T-cell (primary cell): ENCODE data around the gene NF2. TPM values are rescaled to one million over a fixed set of nuclear protein-coding genes. Genes with fewer than 3 reads are reported as not detected.

Experiments
- ATAC-seq, 4 experiments: fragments of 200-7000 bp in 3 of 4; fragments of 150-1000 bp in 1 of 4; cut with Tn5 transposase; replicated peaks in 1 of 4; 1 replicate in 3 of 4; 2 replicates in 1 of 4; pipeline ENCODE4 v1.10.0; 2021; ENCODE audit warnings: moderate library complexity in 3 of 4, mild to moderate bottlenecking in 2 of 4, moderate number of reproducible peaks in 1 of 4
- CTCF ChIA-PET, 2 donors: fragments of 300-600 bp; sonication (Branson Sonifier 250); formaldehyde crosslinking; loops; one replicate each; lab custom pipeline; 2022; ENCODE audit warnings: antibody characterized with exemption in 2 of 2; lab: Charles Lee
- POLR2A ChIA-PET, 2 donors: fragments of 300-600 bp; sonication (Branson Sonifier 250); formaldehyde crosslinking; loops; one replicate each; lab custom pipeline; 2022; ENCODE audit warnings: antibody characterized with exemption in 2 of 2; lab: Charles Lee
- DNase-seq, 35 experiments: peaks; one replicate each; pipeline versions ENCODE4 v3.0.0 to v3.0.0-alpha.2; 2013 to 2023
- H3K27ac ChIP-seq: one replicate; pipeline ENCODE4 v1.5.1; 2013; ENCODE audit warnings: low read length
- H3K27me3 ChIP-seq, 2 experiments: replicated peaks in 1 of 2; 1 replicate in 1 of 2; 2 replicates in 1 of 2; pipeline versions ENCODE4 v1.6.1 to v1.7.0; 2013; ENCODE audit warnings: low read length in 1 of 2, mixed read lengths in 1 of 2; ENCODE audit not compliant: control insufficient read depth in 2 of 2, insufficient read depth in 2 of 2; ENCODE audit errors: extremely low read depth in 1 of 2
- H3K36me3 ChIP-seq, 2 donors: 1 replicate in 1 of 2; 2 replicates in 1 of 2; pipeline versions ENCODE4 v1.6.1 to v1.7.0; 2013; ENCODE audit warnings: low read length in 1 of 2; ENCODE audit not compliant: control insufficient read depth in 2 of 2, insufficient read depth in 1 of 2; ENCODE audit errors: extremely low read depth in 1 of 2
- H3K4me1 ChIP-seq, 2 experiments: 1 replicate in 1 of 2; 2 replicates in 1 of 2; pipeline versions ENCODE4 v1.6.1 to v1.7.0; 2013; ENCODE audit warnings: low read length in 2 of 2, mixed read lengths in 1 of 2; ENCODE audit not compliant: insufficient read depth in 2 of 2, control insufficient read depth in 1 of 2; ENCODE audit errors: extremely low read depth in 1 of 2
- H3K4me3 ChIP-seq, 2 donors: 1 replicate in 1 of 2; 2 replicates in 1 of 2; pipeline versions ENCODE4 v1.5.1 to v1.7.0; 2013; ENCODE audit warnings: mild to moderate bottlenecking in 2 of 2, low read length in 1 of 2, moderate library complexity in 1 of 2; ENCODE audit not compliant: control insufficient read depth in 1 of 2; ENCODE audit errors: extremely low read depth in 1 of 2
- H3K9me3 ChIP-seq: 2 replicates; pipeline ENCODE4 v1.7.0; 2013
- H3K27ac Mint-ChIP-seq, 2 donors: one replicate each; pipeline ENCODE4 v1.8.0; 2020 to 2021; ENCODE audit warnings: mild to moderate bottlenecking in 2 of 2, mixed read lengths in 2 of 2
- H3K27me3 Mint-ChIP-seq, 2 donors: one replicate each; pipeline ENCODE4 v1.8.0; 2021 to 2022; ENCODE audit warnings: mixed read lengths in 2 of 2
- H3K36me3 Mint-ChIP-seq: one replicate; pipeline ENCODE4 v1.8.0; 2021; ENCODE audit warnings: mixed read lengths
- H3K4me1 Mint-ChIP-seq, 3 donors: one replicate each; pipeline ENCODE4 v1.8.0; 2020 to 2022; ENCODE audit warnings: mixed read lengths in 3 of 3, mild to moderate bottlenecking in 1 of 3
- H3K4me3 Mint-ChIP-seq, 3 donors: one replicate each; pipeline ENCODE4 v1.8.0; 2020 to 2022; ENCODE audit warnings: mild to moderate bottlenecking in 3 of 3, mixed read lengths in 3 of 3, moderate library complexity in 3 of 3
- H3K9me3 Mint-ChIP-seq, 3 donors: one replicate each; pipeline ENCODE4 v1.8.0; 2020 to 2022; ENCODE audit warnings: mixed read lengths in 3 of 3
- WGBS: methylation state at CpG from one replicate; pipeline ENCODE4 v1.1.5; 2013; ENCODE audit warnings: missing lambda C conversion rate; ENCODE audit not compliant: insufficient coverage; 5-methylcytosine and 5-hydroxymethylcytosine counted together
- total RNA-seq, 35 experiments: library from RNA in 6 of 35; stranded (reverse) in 6 of 35; fragments of 120-200 nt in 1 of 35; gene quantifications; one replicate each; pipeline versions ENCODE4 v1.2.1 to v1.2.4 and lab custom pipeline; 2013 to 2026

NF2 gene
- total RNA-seq, 5 donors from 2014 or later (not counting 1 experiment from before 2014, with no cell fraction given) = 26.1 to 33.4 (median 31.9) TPM

DNA sequence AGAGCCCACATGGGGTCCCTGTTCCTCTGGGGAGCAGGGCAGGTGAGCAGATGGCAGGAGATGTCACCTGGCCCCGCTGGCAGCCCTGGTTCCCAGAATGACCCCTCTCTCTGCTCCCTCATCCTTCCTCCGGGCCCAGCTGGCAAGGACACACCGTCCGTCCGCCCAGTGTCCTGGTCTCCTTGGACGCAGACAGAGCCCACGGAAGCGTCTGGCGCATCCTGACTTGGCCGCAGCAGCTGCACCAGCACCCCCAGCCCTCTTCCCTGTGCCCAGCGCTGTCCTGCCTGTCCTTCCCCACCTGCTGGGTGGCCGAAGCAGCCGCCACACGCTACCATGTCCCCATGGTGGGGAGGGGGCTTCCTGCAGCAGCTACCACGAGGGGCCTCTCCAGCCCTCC lies 106.8 kb downstream of the NF2 start:
- no peaks in the 10 kb centered on the region for H3K4me1 ChIP-seq
- no peak overlapping the region for H3K4me3 Mint-ChIP-seq
- H3K27me3 ChIP-seq = peaks cover 0 to 49% of the 10 kb centered on the region in 2 experiments
- DNase-seq (no peak), ATAC-seq (no peak)
- H3K27me3 Mint-ChIP-seq = peaks cover 3 to 18% of the 10 kb centered on the region in 2 donors
- WGBS = 90% methylated on average over 9 of the region's 15 CpGs
- H3K4me3 ChIP-seq = no peak overlapping the region
- H3K9me3 ChIP-seq = no peaks in the 10 kb centered on the region
- H3K27ac Mint-ChIP-seq = no peak overlapping the region
- no peaks in the 10 kb centered on the region for H3K9me3 Mint-ChIP-seq
- no peak overlapping the region for H3K27ac ChIP-seq
- CTCF ChIA-PET = no interaction called here
- H3K36me3 ChIP-seq = no peaks in the 10 kb centered on the region
- H3K4me1 Mint-ChIP-seq = no peaks in the 10 kb centered on the region
- no peaks in the 10 kb centered on the region for H3K36me3 Mint-ChIP-seq
- POLR2A ChIA-PET = no interaction called here

DNA sequence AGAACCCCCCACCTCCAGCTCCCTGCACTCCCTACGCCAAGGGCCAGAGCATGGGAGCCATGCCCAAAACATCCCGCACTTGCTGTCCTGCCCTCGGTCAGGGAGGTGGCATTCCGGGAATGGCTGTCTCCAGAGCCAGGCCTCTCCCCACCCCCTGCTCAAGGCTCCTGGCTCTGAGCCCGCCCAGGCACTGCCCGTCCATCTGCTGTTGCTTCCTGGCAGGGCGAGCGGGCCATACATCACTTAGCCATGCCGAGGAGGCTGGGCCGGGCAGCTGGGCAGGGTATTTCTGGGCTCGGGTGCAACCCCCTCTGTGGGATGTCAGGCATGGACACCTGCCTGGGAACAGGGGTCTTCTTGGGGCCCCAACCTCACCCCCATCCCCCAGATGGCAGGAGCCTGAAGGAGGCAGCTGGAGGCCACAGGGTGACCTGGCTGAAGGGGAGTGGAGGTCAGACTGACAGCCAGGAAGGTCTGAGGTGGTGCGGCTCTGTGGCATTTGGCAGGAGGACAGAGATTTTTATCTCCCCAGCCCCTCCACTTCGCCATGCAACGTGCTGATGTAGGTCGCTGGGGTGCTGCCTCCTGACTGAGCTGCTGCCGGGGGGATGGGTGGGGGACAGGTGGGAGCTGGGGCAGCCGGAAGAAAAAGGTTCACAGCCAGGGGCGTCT lies 107.6 kb downstream of the NF2 start:
- H3K9me3 ChIP-seq = no peaks in the 10 kb centered on the region
- no peak overlapping the region for H3K4me3 Mint-ChIP-seq
- ATAC-seq = no peak
- no peaks in the 10 kb centered on the region for H3K9me3 Mint-ChIP-seq
- H3K4me1 Mint-ChIP-seq = no peaks in the 10 kb centered on the region
- H3K27me3 Mint-ChIP-seq = peaks cover 3 to 22% of the 10 kb centered on the region in 2 donors
- H3K4me3 ChIP-seq = no peak overlapping the region
- no peaks in the 10 kb centered on the region for H3K36me3 Mint-ChIP-seq
- WGBS = 88% methylated on average over 6 of the region's 18 CpGs
- no peak overlapping the region for H3K27ac ChIP-seq
- no peak overlapping the region for H3K27ac Mint-ChIP-seq
- peaks cover 0 to 58% of the 10 kb centered on the region in 2 experiments for H3K27me3 ChIP-seq
- POLR2A ChIA-PET = no interaction called here
- CTCF ChIA-PET = no interaction called here
- no peaks in the 10 kb centered on the region for H3K4me1 ChIP-seq
- no peak for DNase-seq
- H3K36me3 ChIP-seq = no peaks in the 10 kb centered on the region

DNA sequence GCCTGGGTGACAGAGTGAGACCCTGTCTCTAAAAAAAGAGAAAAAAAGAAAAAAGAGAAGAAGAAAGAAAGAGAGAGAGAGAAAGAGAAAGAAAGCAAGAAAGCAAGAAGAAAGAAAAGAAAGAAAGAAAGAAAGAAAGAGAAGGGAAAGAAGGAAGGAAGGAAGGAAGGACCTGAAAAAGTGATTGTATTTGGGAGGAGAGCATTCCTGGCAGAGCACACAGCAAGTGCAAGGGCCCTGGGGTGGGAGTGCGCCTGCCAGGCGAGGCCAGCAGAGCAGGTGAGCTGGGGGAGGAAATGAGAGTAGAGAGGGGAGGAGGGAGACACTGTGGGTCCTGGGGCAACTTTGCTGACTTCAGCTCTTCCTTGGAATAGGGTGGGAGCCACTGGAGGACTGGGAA lies 108.7 kb downstream of the NF2 start:
- Histone ChIP-seq H3K4me1 (no peaks in the 10 kb centered on the region), H3K27me3 (peaks cover 0 to 68% of the 10 kb centered on the region in 2 experiments), H3K4me3 (no peak overlapping the region), H3K36me3 (no peaks in the 10 kb centered on the region), H3K27ac (no peak overlapping the region), H3K9me3 (no peaks in the 10 kb centered on the region)
- H3K9me3 Mint-ChIP-seq = no peaks in the 10 kb centered on the region
- H3K4me1 Mint-ChIP-seq = no peaks in the 10 kb centered on the region
- H3K27me3 Mint-ChIP-seq = peaks cover 13 to 32% of the 10 kb centered on the region in 2 donors
- no peak overlapping the region for H3K4me3 Mint-ChIP-seq
- DNase-seq (no peak), ATAC-seq (no peak)
- ChIA-PET POLR2A (interaction anchor here in 1 of 2 donors (0.7 kb wide), 1 partner anchor 11 kb away, joined by 5 read pairs; no protein-coding TSS in a partner anchor), CTCF (no interaction called here)
- no peak overlapping the region for H3K27ac Mint-ChIP-seq
- H3K36me3 Mint-ChIP-seq = no peaks in the 10 kb centered on the region
- 73% methylated on average over 2 of the region's 2 CpGs for WGBS

DNA sequence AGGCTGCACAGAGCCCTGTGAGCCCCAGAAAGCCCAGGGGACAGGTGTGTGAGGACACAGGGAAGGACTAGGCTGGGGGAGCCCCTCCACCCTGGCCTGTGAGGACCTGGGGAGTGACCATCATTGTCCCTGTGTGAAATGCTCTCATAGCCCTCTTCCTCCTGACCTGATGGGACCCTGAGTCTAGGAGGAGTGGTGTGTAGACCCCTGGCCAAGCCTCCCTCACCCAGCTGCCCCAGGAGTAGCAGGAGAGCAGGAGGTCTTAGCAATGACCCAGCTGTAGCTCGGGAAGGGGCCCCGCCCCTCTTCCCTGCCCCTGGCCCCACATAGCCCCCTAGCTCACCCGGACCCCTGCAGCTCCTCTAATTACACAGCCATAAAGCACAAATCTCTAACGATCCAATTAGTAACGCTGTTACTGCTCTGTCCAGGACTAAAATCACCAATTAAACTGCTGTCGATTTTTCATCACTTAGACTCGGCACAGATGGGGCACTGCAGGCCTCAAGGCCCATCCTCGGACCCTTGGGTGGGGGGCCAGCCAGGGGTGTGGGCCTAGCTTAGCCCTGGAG lies 109.8 kb downstream of the NF2 start:
- POLR2A ChIA-PET = no interaction called here
- 60% methylated on average over 6 of the region's 8 CpGs for WGBS
- Histone ChIP-seq H3K36me3 (no peaks in the 10 kb centered on the region), H3K27ac (no peak overlapping the region), H3K4me1 (no peaks in the 10 kb centered on the region), H3K27me3 (peaks cover 1 to 78% of the 10 kb centered on the region in 2 experiments), H3K9me3 (no peaks in the 10 kb centered on the region), H3K4me3 (no peak overlapping the region)
- H3K9me3 Mint-ChIP-seq = no peaks in the 10 kb centered on the region
- no peaks in the 10 kb centered on the region for H3K4me1 Mint-ChIP-seq
- CTCF ChIA-PET = no interaction called here
- H3K36me3 Mint-ChIP-seq = no peaks in the 10 kb centered on the region
- H3K27ac Mint-ChIP-seq = no peak overlapping the region
- no peak for ATAC-seq
- DNase-seq = no peak
- peaks cover 20 to 40% of the 10 kb centered on the region in 2 donors for H3K27me3 Mint-ChIP-seq
- H3K4me3 Mint-ChIP-seq = no peak overlapping the region

GRCh38 chr22:29715240-29715639 lies 111.8 kb downstream of the NF2 start:
- no peak for ATAC-seq
- peaks cover 0 to 7% (median 4%) of the 10 kb centered on the region in 3 donors for H3K4me1 Mint-ChIP-seq
- no peaks in the 10 kb centered on the region for H3K36me3 Mint-ChIP-seq
- H3K36me3 ChIP-seq = no peaks in the 10 kb centered on the region
- CTCF ChIA-PET = no interaction called here
- peaks cover 0 to 5% of the 10 kb centered on the region in 2 experiments for H3K4me1 ChIP-seq
- H3K27me3 ChIP-seq = peaks cover 3 to 86% of the 10 kb centered on the region in 2 experiments
- no peak for DNase-seq
- no peak overlapping the region for H3K27ac Mint-ChIP-seq
- H3K9me3 ChIP-seq = no peaks in the 10 kb centered on the region
- H3K4me3 ChIP-seq = no peak overlapping the region
- 57% methylated on average over 9 of the region's 13 CpGs for WGBS
- H3K27me3 Mint-ChIP-seq = peaks cover 34 to 54% of the 10 kb centered on the region in 2 donors
- H3K27ac ChIP-seq = no peak overlapping the region
- no peak overlapping the region for H3K4me3 Mint-ChIP-seq
- POLR2A ChIA-PET = no interaction called here
- no peaks in the 10 kb centered on the region for H3K9me3 Mint-ChIP-seq

DNA sequence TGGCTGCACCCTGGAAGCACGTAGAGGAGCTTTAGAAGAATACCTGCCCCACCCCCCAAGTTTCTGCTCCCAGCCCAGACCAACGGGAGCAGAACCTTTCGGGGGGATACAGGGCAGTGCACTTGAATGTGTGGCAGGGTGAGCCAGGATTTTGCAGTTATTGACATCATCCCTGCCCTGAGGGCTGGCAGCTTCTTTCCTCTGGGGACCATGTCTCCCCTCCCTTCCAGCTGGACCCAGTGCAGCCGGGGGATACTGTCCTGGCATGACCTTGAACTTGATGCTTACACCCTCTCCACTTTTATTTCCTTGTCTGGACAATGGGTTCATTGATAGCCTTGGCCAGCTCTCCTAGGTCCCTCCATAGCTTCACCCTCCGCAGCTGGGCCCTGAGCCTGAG lies 112.3 kb downstream of the NF2 start:
- peaks cover 34 to 54% of the 10 kb centered on the region in 2 donors for H3K27me3 Mint-ChIP-seq
- H3K27ac Mint-ChIP-seq = peak overlapping the region in 1 of 2 donors; percentile 8
- no peaks in the 10 kb centered on the region for H3K36me3 ChIP-seq
- peaks cover 3 to 81% of the 10 kb centered on the region in 2 experiments for H3K27me3 ChIP-seq
- H3K4me3 Mint-ChIP-seq = no peak overlapping the region
- H3K4me1 ChIP-seq = peaks cover 0 to 5% of the 10 kb centered on the region in 2 experiments
- no peaks in the 10 kb centered on the region for H3K36me3 Mint-ChIP-seq
- 100% methylated on average over 2 of the region's 5 CpGs for WGBS
- peaks cover 0 to 7% (median 4%) of the 10 kb centered on the region in 3 donors for H3K4me1 Mint-ChIP-seq
- ATAC-seq (no peak), DNase-seq (no peak)
- H3K9me3 ChIP-seq = no peaks in the 10 kb centered on the region
- ChIA-PET CTCF (no interaction called here), POLR2A (no interaction called here)
- H3K9me3 Mint-ChIP-seq = no peaks in the 10 kb centered on the region
- no peak overlapping the region for H3K27ac ChIP-seq
- H3K4me3 ChIP-seq = no peak overlapping the region
